ENCODE data around the gene ITPKB. TPM values are rescaled to one million over a fixed set of nuclear protein-coding genes. Genes with fewer than 3 reads are reported as not detected.
"Not testable (repeated sequence)": the region's sequence is repeated elsewhere in the genome, so short reads cannot be mapped to it uniquely, and the experiment has no call there.

The ITPKB gene
- total RNA-seq, 6 experiments from 2014 or later: 1.7 to 3.0 (median 2.2) TPM

DNA sequence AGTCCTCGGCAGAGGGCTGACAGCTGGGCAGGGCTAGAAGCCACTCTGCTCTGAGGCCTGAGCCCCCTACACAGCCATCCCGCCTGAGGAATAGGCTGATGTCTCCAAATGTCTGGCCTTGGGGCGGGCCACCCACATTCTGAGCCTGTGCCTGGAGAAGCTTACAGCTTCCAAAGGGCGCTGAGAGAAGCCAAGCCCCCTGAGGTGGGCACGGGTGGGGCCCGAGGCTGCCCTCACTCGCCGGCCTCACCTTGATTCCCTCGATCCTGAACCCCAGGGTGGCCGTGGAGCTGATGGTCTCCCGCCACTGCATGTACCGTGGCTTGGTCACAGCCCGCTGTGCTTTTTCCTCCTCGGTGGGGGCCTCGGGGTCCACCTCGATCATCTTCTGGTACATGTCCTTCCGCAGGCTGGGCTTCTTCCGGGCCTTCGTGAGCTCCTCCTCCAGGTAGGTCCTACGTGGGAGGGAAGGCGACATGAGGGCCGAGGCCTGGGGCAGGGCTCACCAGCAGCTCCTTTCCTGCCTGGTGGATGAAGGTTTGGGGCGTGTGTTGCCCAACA lies 97.3 kb downstream of the ITPKB start:
- H3K4me3 Mint-ChIP-seq: no peak overlapping the region
- TF ChIP-seq, protein P1, sequence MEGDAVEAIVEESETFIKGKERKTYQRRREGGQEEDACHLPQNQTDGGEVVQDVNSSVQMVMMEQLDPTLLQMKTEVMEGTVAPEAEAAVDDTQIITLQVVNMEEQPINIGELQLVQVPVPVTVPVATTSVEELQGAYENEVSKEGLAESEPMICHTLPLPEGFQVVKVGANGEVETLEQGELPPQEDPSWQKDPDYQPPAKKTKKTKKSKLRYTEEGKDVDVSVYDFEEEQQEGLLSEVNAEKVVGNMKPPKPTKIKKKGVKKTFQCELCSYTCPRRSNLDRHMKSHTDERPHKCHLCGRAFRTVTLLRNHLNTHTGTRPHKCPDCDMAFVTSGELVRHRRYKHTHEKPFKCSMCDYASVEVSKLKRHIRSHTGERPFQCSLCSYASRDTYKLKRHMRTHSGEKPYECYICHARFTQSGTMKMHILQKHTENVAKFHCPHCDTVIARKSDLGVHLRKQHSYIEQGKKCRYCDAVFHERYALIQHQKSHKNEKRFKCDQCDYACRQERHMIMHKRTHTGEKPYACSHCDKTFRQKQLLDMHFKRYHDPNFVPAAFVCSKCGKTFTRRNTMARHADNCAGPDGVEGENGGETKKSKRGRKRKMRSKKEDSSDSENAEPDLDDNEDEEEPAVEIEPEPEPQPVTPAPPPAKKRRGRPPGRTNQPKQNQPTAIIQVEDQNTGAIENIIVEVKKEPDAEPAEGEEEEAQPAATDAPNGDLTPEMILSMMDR (IDR thresholded peaks at IDR 0.05): no peak
- H3K27ac Mint-ChIP-seq: no peak overlapping the region
- H3K27me3 Mint-ChIP-seq (ENCODE audit: insufficient read depth): peaks cover 13% of the 10 kb centered on the region
- no peaks in the 10 kb centered on the region for H3K9me3 Mint-ChIP-seq
- DNase-seq: no peak
- peaks cover 17% of the 10 kb centered on the region for H3K4me1 Mint-ChIP-seq (ENCODE audit: low read depth)
- no peaks in the 10 kb centered on the region for H3K36me3 Mint-ChIP-seq (ENCODE audit: low read depth)

DNA sequence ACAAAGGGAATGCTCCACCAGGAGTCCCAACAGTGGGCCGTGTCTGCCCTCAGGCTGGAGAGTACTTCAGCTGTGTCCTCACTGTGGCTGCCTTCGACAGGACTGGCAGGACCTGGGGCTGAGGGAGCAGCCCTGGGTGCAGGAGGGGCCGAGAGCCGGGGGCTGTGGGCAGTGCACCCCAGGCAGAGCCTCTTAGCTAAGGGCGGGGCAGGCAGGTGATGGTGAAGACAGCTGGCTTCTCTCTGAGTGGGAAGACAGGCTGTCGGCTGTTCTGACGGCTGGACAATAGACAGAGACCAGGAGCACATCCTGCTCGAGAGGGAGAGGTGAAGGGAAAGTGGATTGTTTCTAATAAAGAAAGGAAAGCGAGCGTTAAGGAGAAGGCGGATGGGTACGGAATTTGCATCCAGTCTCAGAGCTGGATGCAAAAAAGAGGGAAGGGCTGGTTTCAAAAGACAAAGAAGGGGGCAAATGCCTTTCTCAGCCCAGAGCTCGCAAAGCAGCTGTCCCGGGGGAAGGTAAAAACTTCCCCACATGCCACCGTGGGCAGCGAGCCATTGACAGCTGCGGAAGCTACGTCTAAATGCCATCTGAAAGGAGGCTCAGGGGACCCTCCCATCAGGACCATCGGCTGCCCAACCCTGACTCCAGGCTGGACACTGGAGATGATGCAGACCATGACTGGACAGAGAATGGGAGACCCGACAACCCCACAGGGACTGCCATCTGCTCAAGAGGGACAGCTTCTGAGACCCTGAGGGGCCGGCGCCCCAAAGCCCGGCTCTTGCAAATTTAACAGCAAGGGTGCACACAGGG lies 98.6 kb downstream of the ITPKB start:
- Mint-ChIP-seq H3K27me3 (ENCODE audit: insufficient read depth) (peaks cover 15% of the 10 kb centered on the region), H3K4me1 (ENCODE audit: low read depth) (peaks cover 12% of the 10 kb centered on the region), H3K4me3 (no peak overlapping the region), H3K27ac (no peak overlapping the region), H3K9me3 (no peaks in the 10 kb centered on the region), H3K36me3 (ENCODE audit: low read depth) (no peaks in the 10 kb centered on the region)
- DNase-seq: no peak
- TF ChIP-seq, protein P1 (IDR thresholded peaks at IDR 0.05): no peak

DNA sequence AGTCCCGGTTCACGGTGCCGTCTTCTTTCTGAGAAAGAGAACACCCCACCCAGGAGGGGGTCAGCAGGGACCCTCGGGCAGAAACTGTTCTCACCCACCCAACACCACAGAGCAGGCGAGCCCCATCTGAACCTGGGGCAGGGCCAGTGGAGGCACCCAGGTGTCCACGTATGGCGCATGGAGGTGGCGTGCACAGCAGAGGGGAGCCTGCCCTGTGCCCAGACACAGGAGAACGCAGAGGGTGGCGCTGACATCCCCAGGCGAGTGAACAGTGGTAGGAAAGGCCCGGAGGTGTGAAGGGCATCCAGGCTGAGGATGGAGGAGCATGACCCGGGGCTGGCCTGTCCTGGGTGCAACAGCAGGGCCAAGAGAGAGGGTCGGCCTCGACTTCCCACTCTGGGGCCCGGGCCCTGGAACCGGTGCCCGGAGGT lies 99.4 kb downstream of the ITPKB start:
- Mint-ChIP-seq H3K27ac (no peak overlapping the region), H3K36me3 (ENCODE audit: low read depth) (no peaks in the 10 kb centered on the region), H3K27me3 (ENCODE audit: insufficient read depth) (peaks cover 16% of the 10 kb centered on the region)

DNA sequence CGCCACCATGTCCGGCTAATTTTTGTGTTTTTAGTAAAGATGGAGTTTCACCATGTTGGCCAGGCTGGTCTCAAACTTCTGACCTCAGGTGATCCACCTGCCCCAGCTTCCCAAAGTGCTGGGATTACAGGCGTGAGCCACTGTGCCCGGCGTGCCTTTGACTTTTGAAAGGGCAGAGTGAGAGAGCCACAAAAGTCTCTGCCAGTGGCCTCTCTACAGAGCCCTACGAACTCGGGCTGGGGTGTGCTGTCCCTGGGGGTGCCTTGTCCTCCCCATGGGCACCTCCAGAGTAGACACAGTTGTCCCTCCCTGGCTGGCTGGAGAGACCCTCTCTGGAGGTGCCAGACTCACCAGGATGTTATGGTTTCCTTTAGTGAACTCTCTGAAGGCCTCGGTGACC lies 99.9 kb downstream of the ITPKB start:
- not testable (repeated sequence) for DNase-seq; H3K9me3 Mint-ChIP-seq; H3K4me3 Mint-ChIP-seq; H3K27ac Mint-ChIP-seq; H3K36me3 Mint-ChIP-seq (ENCODE audit: low read depth)
- Mint-ChIP-seq H3K4me1 (ENCODE audit: low read depth) (peaks cover 11% of the 10 kb centered on the region), H3K27me3 (ENCODE audit: insufficient read depth) (peaks cover 16% of the 10 kb centered on the region)

More for the DNA sequence above, 99.4 kb downstream of the ITPKB start:
- DNase-seq: no peak
- no peak overlapping the region for H3K4me3 Mint-ChIP-seq
- TF ChIP-seq, protein P1 (IDR thresholded peaks at IDR 0.05): no peak
- H3K9me3 Mint-ChIP-seq: no peaks in the 10 kb centered on the region
- peaks cover 11% of the 10 kb centered on the region for H3K4me1 Mint-ChIP-seq (ENCODE audit: low read depth)

DNA sequence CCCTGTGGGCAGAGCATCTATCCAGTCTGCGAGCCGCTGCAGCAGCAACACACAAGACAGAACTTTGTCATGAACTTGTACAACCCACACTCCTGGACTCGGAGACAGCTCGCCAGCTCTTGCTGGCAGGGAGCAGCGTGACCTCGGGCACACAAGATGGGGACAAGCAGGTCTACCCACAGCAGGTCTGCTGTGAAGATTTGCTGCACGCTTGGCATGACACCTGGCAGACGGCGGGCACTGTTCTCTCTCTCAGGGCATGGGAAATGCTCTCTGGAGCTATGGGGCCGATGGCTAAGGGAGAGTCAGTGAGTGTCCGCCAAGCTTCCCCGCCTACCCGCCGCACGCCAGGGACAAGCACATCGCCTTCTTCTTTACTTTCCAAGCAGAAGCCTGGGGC lies 100.5 kb downstream of the ITPKB start:
- Mint-ChIP-seq H3K27me3 (ENCODE audit: insufficient read depth) (peaks cover 16% of the 10 kb centered on the region), H3K4me1 (ENCODE audit: low read depth) (peaks cover 9% of the 10 kb centered on the region), H3K27ac (no peak overlapping the region), H3K9me3 (no peaks in the 10 kb centered on the region), H3K36me3 (ENCODE audit: low read depth) (no peaks in the 10 kb centered on the region), H3K4me3 (no peak overlapping the region)
- TF ChIP-seq, protein P1 (IDR thresholded peaks at IDR 0.05): no peak
- no peak for DNase-seq

DNA sequence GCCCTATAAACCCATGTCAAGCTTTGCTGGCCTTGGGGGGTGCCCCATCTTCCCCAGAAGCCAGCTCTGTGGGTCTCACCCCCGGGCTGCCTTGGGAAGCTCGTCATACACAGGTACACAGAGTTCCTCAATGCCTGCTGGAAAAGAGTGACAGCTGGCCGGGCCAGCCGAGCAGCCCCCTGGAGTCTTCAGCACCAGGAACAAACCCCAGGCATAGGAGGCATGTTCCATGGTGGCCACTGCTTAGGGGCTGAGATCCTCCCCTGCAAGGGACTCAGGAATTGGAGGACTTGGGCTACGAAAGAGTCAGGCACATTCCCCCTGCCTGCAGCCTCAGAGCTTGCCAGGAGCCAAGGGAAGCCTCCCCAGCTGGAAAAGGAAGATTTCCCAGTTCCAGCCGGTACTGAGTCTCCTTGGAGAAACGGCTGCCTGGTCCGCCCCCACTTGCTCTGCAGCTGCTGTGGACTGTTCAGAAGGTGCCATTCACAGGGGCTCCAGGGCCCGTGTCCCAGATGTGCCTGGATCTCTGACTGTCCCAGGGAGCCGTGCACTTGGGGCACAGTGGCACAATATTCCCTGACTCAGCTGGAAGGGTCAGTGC lies 101.0 kb downstream of the ITPKB start:
- Mint-ChIP-seq H3K4me3 (no peak overlapping the region), H3K9me3 (no peaks in the 10 kb centered on the region), H3K27ac (no peak overlapping the region), H3K27me3 (ENCODE audit: insufficient read depth) (peaks cover 16% of the 10 kb centered on the region), H3K36me3 (ENCODE audit: low read depth) (no peaks in the 10 kb centered on the region), H3K4me1 (ENCODE audit: low read depth) (peaks cover 4% of the 10 kb centered on the region)
- TF ChIP-seq, protein P1 (IDR thresholded peaks at IDR 0.05): no peak
- DNase-seq: no peak
